K562 (cell line): ENCODE results near the gene HMCN1. TPM values are rescaled to one million over a fixed set of nuclear protein-coding genes. Genes with fewer than 3 reads are reported as not detected.

Source experiments
- ATAC-seq: fragments of 200-7000 bp; cut with Tn5 transposase; 3 replicates; pipeline ENCODE4 v1.9.1; 2020; ENCODE audit warnings: moderate library complexity
- BruUV-seq: library from RNA; stranded (reverse); fragments of 400-500 nt; replicated peaks from 2 replicates; lab custom pipeline; 2021; lab: Mats Ljungman, UMichigan
- CTCF ChIA-PET: fragments of 300-600 bp; formaldehyde crosslinking; extraction: SDS; loops from one replicate; lab custom pipeline; 2021; ENCODE audit warnings: low intra/inter-chr PET ratio; lab: Yijun Ruan, JAX
- POLR2A ChIA-PET: fragments of 300-600, 350-650 bp; sonication (Branson Sonifier 250); formaldehyde crosslinking; extraction: SDS; loops from one replicate; lab custom pipeline; 2021; ENCODE audit warnings: antibody characterized with exemption, inconsistent platforms; lab: Yijun Ruan, JAX
- DNase-seq, 4 experiments: peaks; one replicate each; pipeline versions ENCODE4 v3.0.0 to v3.0.0-alpha.2; 2011 to 2018; ENCODE audit warnings: low spot score in 3 of 4, mixed read lengths in 3 of 4; ENCODE audit errors: extremely low read depth in 1 of 4
- FAIRE-seq: peaks from 2 replicates; lab custom pipeline; 2011; peaks lifted over from hg19 to GRCh38; lab: Jason Lieb, UNC
- H2AFZ ChIP-seq: 2 replicates; pipeline ENCODE4 v1.6.0; 2011; ENCODE audit warnings: low read depth, low read length, control low read depth, inconsistent platforms
- H3K27ac ChIP-seq: fragments of 200-600 bp; 3 replicates; pipeline ENCODE4 v1.8.0; 2011; ENCODE audit warnings: low read depth, mild to moderate bottlenecking, control low read depth, inconsistent platforms, low read length, moderate library complexity, mixed read lengths; ENCODE audit errors: extremely low read depth
- H3K27me3 ChIP-seq, 2 experiments: fragments of 300-600 bp in 1 of 2; 2 replicates in 1 of 2; 3 replicates in 1 of 2; pipeline versions ENCODE4 v1.6.0 to v1.8.0; 2011; ENCODE audit warnings: inconsistent platforms in 2 of 2, low read length in 2 of 2, mild to moderate bottlenecking in 1 of 2, mixed read lengths in 1 of 2, moderate library complexity in 1 of 2; ENCODE audit not compliant: control insufficient read depth in 2 of 2, insufficient read depth in 2 of 2
- H3K36me3 ChIP-seq: fragments of 300-600 bp; 3 replicates; pipeline ENCODE4 v1.8.0; 2011; ENCODE audit warnings: mild to moderate bottlenecking, low read length, inconsistent platforms; ENCODE audit not compliant: control insufficient read depth, insufficient read depth
- H3K4me1 ChIP-seq, 2 experiments: fragments of 200-600 bp in 1 of 2; replicated peaks in 1 of 2; 2 replicates in 1 of 2; 3 replicates in 1 of 2; pipeline versions ENCODE4 v1.5.1 to v1.8.0; 2011; ENCODE audit warnings: inconsistent platforms in 2 of 2, low read length in 2 of 2, mild to moderate bottlenecking in 1 of 2, mixed read lengths in 1 of 2, moderate library complexity in 1 of 2; ENCODE audit not compliant: control insufficient read depth in 2 of 2, insufficient read depth in 2 of 2
- H3K4me2 ChIP-seq: 2 replicates; pipeline ENCODE4 v1.6.1; 2011; ENCODE audit warnings: low read length, control low read depth, inconsistent platforms, mixed read lengths; ENCODE audit not compliant: insufficient read depth
- H3K4me3 ChIP-seq: fragments of 200-600 bp; sonication (generic), shearing (Covaris generic); 2 replicates; pipeline ENCODE4 v1.5.1; 2016; ENCODE audit warnings: control low read depth, inconsistent platforms
- H3K79me2 ChIP-seq: fragments of 200-600 bp; 3 replicates; pipeline ENCODE4 v1.8.0; 2011; ENCODE audit warnings: low read length, inconsistent platforms; ENCODE audit not compliant: control insufficient read depth, insufficient read depth
- H3K9ac ChIP-seq, 2 experiments: 2 replicates each; pipeline versions ENCODE4 v1.6.0 to v1.6.1; 2011; ENCODE audit warnings: low read depth in 2 of 2, low read length in 2 of 2, control low read depth in 1 of 2, inconsistent platforms in 1 of 2, mild to moderate bottlenecking in 1 of 2, mixed read lengths in 1 of 2; ENCODE audit not compliant: insufficient read depth in 1 of 2
- H3K9me1 ChIP-seq: one replicate; pipeline ENCODE4 v1.6.0; 2011; ENCODE audit warnings: inconsistent platforms, mild to moderate bottlenecking, low read length, moderate library complexity; ENCODE audit not compliant: control insufficient read depth, insufficient read depth
- H3K9me3 ChIP-seq: replicated peaks from 2 replicates; pipeline ENCODE4 v1.5.1; 2011; ENCODE audit warnings: low read depth, low read length, inconsistent platforms; ENCODE audit not compliant: control insufficient read depth, insufficient read depth
- H4K20me1 ChIP-seq: replicated peaks from 2 replicates; pipeline ENCODE4 v1.6.1; 2011; ENCODE audit warnings: low read length, inconsistent platforms, mixed read lengths; ENCODE audit not compliant: control insufficient read depth, insufficient read depth
- DDX20 ChIP-seq: fragments of 450-650 bp; IDR thresholded peaks from 2 replicates; pipeline ENCODE4 v1.6.1; 2016; ENCODE audit warnings: missing genetic modification characterization, low read depth, mild to moderate bottlenecking, missing compliant biosample characterization, moderate library complexity
- DEAF1 ChIP-seq: fragments of 450-650 bp; formaldehyde crosslinking; IDR thresholded peaks from 2 replicates; pipeline ENCODE4 v1.4.0; 2020; ENCODE audit warnings: mild to moderate bottlenecking, moderate library complexity
- GATAD2B ChIP-seq: fragments of 450-650 bp; IDR thresholded peaks from 2 replicates; pipeline ENCODE4 v1.6.1; 2017; ENCODE audit warnings: mild to moderate bottlenecking, borderline replicate concordance
- KLF16 ChIP-seq: IDR thresholded peaks from 2 replicates; pipeline ENCODE4 v1.6.1; 2016; ENCODE audit warnings: antibody characterized with exemption
- MCM3 ChIP-seq: fragments of 450-650 bp; IDR thresholded peaks from 2 replicates; pipeline ENCODE4 v1.6.1; 2016
- MYC ChIP-seq, 2 experiments: fragments of 250-450 bp in 1 of 2; sonication (Bioruptor Pico) in 1 of 2; IDR thresholded peaks; 2 replicates each; pipeline versions ENCODE4 v1.5.1 to v1.6.1; 2012 to 2021; ENCODE audit warnings: low read depth in 2 of 2, borderline replicate concordance in 1 of 2, improper control_type of control experiment in 1 of 2, low read length in 1 of 2, mild to moderate bottlenecking in 1 of 2, moderate library complexity in 1 of 2
- NCOR1 ChIP-seq: fragments of 450-650 bp; IDR thresholded peaks from 2 replicates; pipeline ENCODE4 v1.6.1; 2016; ENCODE audit warnings: mild to moderate bottlenecking, moderate library complexity
- NONO ChIP-seq, 2 experiments: fragments of 200-400 bp in 1 of 2; fragments of 450-650 bp in 1 of 2; formaldehyde crosslinking in 1 of 2; IDR thresholded peaks; 2 replicates each; pipeline ENCODE4 v1.6.1; 2017; ENCODE audit warnings: low read depth in 2 of 2, mild to moderate bottlenecking in 2 of 2, moderate library complexity in 2 of 2, low read length in 1 of 2
- RB1 ChIP-seq: fragments of 450-650 bp; IDR thresholded peaks from 2 replicates; pipeline ENCODE4 v1.6.1; 2017; ENCODE audit warnings: low read depth, mild to moderate bottlenecking
- SREBF2 ChIP-seq: sonication (generic); formaldehyde crosslinking; IDR thresholded peaks from 2 replicates; pipeline ENCODE4 v1.4.0; 2020; ENCODE audit warnings: mild to moderate bottlenecking, missing genetic modification reagents
- STAT5B ChIP-seq: fragments of 250-450 bp; sonication (Bioruptor Pico); IDR thresholded peaks from 2 replicates; pipeline ENCODE4 v1.8.0; 2021; ENCODE audit warnings: mild to moderate bottlenecking, inconsistent platforms
- TCF3 ChIP-seq: sonication (generic); formaldehyde crosslinking; IDR thresholded peaks from 2 replicates; pipeline ENCODE4 v1.4.0; 2020; ENCODE audit warnings: mild to moderate bottlenecking, missing genetic modification reagents
- THRAP3 ChIP-seq: fragments of 450-650 bp; IDR thresholded peaks from 2 replicates; pipeline ENCODE4 v1.6.1; 2016; ENCODE audit warnings: mild to moderate bottlenecking, inconsistent platforms, borderline replicate concordance
- ZNF282 ChIP-seq: sonication (generic); formaldehyde crosslinking; IDR thresholded peaks from 2 replicates; pipeline ENCODE4 v1.8.1; 2023; ENCODE audit warnings: missing genetic modification reagents
- ZNF695 ChIP-seq: fragments of 450-650 bp; formaldehyde crosslinking; IDR thresholded peaks from 2 replicates; pipeline ENCODE4 v1.4.0; 2020; ENCODE audit warnings: mild to moderate bottlenecking, moderate library complexity
- ZNF717 ChIP-seq: fragments of 250-450 bp; sonication (Bioruptor Pico); IDR thresholded peaks from 2 replicates; pipeline ENCODE4 v1.5.0; 2021
- WGBS: fragments of 100-300 bp; shearing (Covaris generic); methylation state at CpG from one replicate; pipeline ENCODE4 v1.1.6; 2016; ENCODE audit warnings: low coverage, mixed read lengths; ENCODE audit not compliant: insufficient coverage; ENCODE audit errors: missing lambda C conversion rate; 5-methylcytosine and 5-hydroxymethylcytosine counted together
- in situ Hi-C: fragments of 300-500 bp; cut with MboI; formaldehyde crosslinking; loops from 4 replicates; pipeline ENCODE4 v1.15.0; 2018; ENCODE audit warnings: inconsistent platforms, mixed read lengths
- intact Hi-C: fragments of 100-400 bp; cut with micrococcal nuclease; formaldehyde crosslinking; loops from 2 replicates; pipeline ENCODE4 v1.14.2; 2022
- polyA plus RNA-seq, 8 experiments: library from polyadenylated mRNA; depleted of rRNA in 4 of 8; stranded (reverse) in 5 of 8; unstranded in 3 of 8; fragments of >200 nt; fragmentation: Nextera tagmentation in 2 of 8; fragmentation: Illumina TruSeq in 1 of 8; extraction: Ambion mirVana in 2 of 8; extraction: Trizol in 1 of 8; gene quantifications; 2 replicates each; pipeline versions ENCODE4 v1.2.1 to v1.2.3, GENCODE V29; 2011 to 2014; ENCODE audit warnings: inconsistent platforms in 1 of 8, missing spikeins in 1 of 8
- total RNA-seq, 7 experiments: library from RNA; depleted of rRNA in 6 of 7; stranded (reverse); fragments of >200 nt in 6 of 7; fragmentation: Illumina TruSeq in 2 of 7; extraction: Trizol in 2 of 7; gene quantifications; 2 replicates each; pipeline versions ENCODE4 v1.2.1 to v1.2.3, GENCODE V29; 2011 to 2021; ENCODE audit warnings: low replicate concordance in 1 of 7
- TF ChIP-seq, protein P1 (sequence below): fragments of 250-450 bp; sonication (Bioruptor Pico); IDR thresholded peaks from 2 replicates; pipeline ENCODE4 v1.8.0; 2022; ENCODE audit warnings: moderate library complexity, mild to moderate bottlenecking, inconsistent platforms
- TF ChIP-seq, protein P2 (sequence below): sonication (generic); formaldehyde crosslinking; IDR thresholded peaks from 2 replicates; pipeline ENCODE4 v1.8.0; 2023; ENCODE audit warnings: mild to moderate bottlenecking, missing genetic modification reagents

The HMCN1 gene
- total and polyA plus RNA-seq, 9 of the 15 experiments (the other 6 are each of a cell fraction or from before 2014, with no cell fraction given), result 0.07 to 0.36 (median 0.21) TPM

DNA sequence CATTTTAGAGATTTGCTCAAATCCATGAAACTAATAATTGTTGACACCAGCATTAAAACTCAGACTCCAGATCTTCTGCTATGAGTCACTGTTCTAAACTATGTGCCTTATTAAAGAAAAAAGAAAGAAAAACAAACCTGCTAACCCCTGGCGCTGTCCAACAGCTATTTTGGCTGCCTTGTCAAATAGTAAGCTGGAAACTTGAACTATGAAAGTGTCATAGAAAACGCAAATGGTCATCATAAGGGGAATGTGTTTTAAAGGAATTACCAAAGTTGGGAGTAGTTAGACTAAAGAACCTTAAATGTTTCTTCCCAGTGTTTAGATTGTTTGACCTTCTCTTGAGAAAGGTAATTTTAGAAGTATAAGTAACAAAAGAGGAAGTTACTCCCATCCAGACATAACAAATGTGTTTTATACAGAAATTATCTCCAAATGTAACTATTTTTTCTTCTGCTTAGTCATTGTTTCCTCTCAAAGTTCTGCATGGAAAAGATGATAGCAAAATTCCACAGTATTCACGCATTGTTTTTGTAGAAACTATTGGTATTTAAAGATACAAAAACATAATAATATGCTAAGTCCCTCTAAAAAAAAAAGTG is 368.5 kb downstream of the HMCN1 start (continued):
- TF ChIP-seq, protein P1, sequence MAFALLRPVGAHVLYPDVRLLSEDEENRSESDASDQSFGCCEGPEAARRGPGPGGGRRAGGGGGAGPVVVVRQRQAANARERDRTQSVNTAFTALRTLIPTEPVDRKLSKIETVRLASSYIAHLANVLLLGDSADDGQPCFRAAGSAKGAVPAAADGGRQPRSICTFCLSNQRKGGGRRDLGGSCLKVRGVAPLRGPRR (CRISPR knock-in tag), result no peak
- TF ChIP-seq DDX20 (no peak), RB1 (no peak), MCM3 (no peak), ZNF695 (CRISPR knock-in tag) (no peak)

GRCh38 chr1:186104459-186104858 is 370.3 kb downstream of the HMCN1 start:
- Histone ChIP-seq H3K9ac (no peak overlapping the region), H3K9me3 (no peaks in the 10 kb centered on the region), H2AFZ (no peak overlapping the region), H3K9me1 (no peaks in the 10 kb centered on the region), H3K36me3 (no peaks in the 10 kb centered on the region), H3K79me2 (no peaks in the 10 kb centered on the region), H4K20me1 (no peaks in the 10 kb centered on the region), H3K4me2 (no peak overlapping the region), H3K4me1 (peaks cover 0 to 7% of the 10 kb centered on the region in 2 experiments; a peak in 3 of 5 replicates), H3K27me3 (no peaks in the 10 kb centered on the region), H3K27ac (no peak overlapping the region), H3K4me3 (no peak overlapping the region)
- ATAC-seq (peak; percentile 62), FAIRE-seq (no peak), DNase-seq (peak in 2 of 4 experiments; percentile 13 to 54)
- in situ Hi-C loops (no loop called here), intact Hi-C loops (no loop called here)
- ChIA-PET POLR2A (interaction anchor here (0.5 kb wide), 1 partner anchor 88 kb away, joined by 3 read pairs; no protein-coding TSS in a partner anchor), CTCF (no interaction called here)
- no TSS peak for BruUV-seq
- 22% methylated on average over 1 of the region's 1 CpG for WGBS
- TF ChIP-seq MYC (IDR thresholded peaks at IDR 0.05; ENCODE audit: low read depth, low read length), result no peak
- TF ChIP-seq MYC (CRISPR knock-in tag; IDR thresholded peaks at IDR 0.05; ENCODE audit: borderline replicate concordance, low read depth), result no peak
- peak; percentile 90 for TF ChIP-seq TCF3 (CRISPR knock-in tag)
- TF ChIP-seq DEAF1 (CRISPR knock-in tag), result no peak
- no peak for TF ChIP-seq ZNF717 (CRISPR knock-in tag)
- no peak for TF ChIP-seq ZNF282
- TF ChIP-seq THRAP3, result no peak
- TF ChIP-seq SREBF2 (CRISPR knock-in tag), result no peak
- no peak for TF ChIP-seq STAT5B (CRISPR knock-in tag)
- peak; percentile 66 for TF ChIP-seq NCOR1
- TF ChIP-seq, protein P2, sequence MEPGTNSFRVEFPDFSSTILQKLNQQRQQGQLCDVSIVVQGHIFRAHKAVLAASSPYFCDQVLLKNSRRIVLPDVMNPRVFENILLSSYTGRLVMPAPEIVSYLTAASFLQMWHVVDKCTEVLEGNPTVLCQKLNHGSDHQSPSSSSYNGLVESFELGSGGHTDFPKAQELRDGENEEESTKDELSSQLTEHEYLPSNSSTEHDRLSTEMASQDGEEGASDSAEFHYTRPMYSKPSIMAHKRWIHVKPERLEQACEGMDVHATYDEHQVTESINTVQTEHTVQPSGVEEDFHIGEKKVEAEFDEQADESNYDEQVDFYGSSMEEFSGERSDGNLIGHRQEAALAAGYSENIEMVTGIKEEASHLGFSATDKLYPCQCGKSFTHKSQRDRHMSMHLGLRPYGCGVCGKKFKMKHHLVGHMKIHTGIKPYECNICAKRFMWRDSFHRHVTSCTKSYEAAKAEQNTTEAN (CRISPR knock-in tag), result no peak
- TF ChIP-seq GATAD2B, result no peak
- TF ChIP-seq NONO (IDR thresholded peaks at IDR 0.05; ENCODE audit: low read depth in 2 of 2, low read length in 1 of 2), result no peak
- peak; percentile 13; the same call in 1 of the 2 replicates for TF ChIP-seq KLF16
